LNCAP (cell line): Measurements from ENCODE around the gene ZNF831.

Experiments used
- CTCF ChIP-seq: fragments of 450-650 bp; IDR thresholded peaks from 2 replicates; pipeline ENCODE4 v1.5.1; 2017; ENCODE audit warnings: mild to moderate bottlenecking

Gene ZNF831

GRCh38 chr20:59273739-59274357, 110.2 kb downstream of the ZNF831 start:
- no peak for TF ChIP-seq CTCF

- TF ChIP-seq CTCF, result no peak
These were observed 113.3 kb downstream of the ZNF831 start for GRCh38 chr20:59276938-59277337.

- TF ChIP-seq CTCF, result no peak
These were observed 120.8 kb downstream of the ZNF831 start for GRCh38 chr20:59284470-59284869.

- TF ChIP-seq CTCF, result no peak
These were observed 126.4 kb downstream of the ZNF831 start for GRCh38 chr20:59289994-59290393.

- no peak for TF ChIP-seq CTCF
These were observed 128.2 kb downstream of the ZNF831 start for GRCh38 chr20:59291740-59292383.

GRCh38 chr20:59295531-59295930, 131.9 kb downstream of the ZNF831 start:
- TF ChIP-seq CTCF, result no peak

GRCh38 chr20:59297686-59298085, 134.1 kb downstream of the ZNF831 start:
- TF ChIP-seq CTCF, result no peak

- TF ChIP-seq CTCF, result no peak
These were observed 136.3 kb downstream of the ZNF831 start for GRCh38 chr20:59299945-59300332.
